ENCODE data around the gene CACNA2D1.

GRCh38 chr7:82330706-82331215 is 112.8 kb downstream of the CACNA2D1 start:
- TF ChIP-seq, protein P1, sequence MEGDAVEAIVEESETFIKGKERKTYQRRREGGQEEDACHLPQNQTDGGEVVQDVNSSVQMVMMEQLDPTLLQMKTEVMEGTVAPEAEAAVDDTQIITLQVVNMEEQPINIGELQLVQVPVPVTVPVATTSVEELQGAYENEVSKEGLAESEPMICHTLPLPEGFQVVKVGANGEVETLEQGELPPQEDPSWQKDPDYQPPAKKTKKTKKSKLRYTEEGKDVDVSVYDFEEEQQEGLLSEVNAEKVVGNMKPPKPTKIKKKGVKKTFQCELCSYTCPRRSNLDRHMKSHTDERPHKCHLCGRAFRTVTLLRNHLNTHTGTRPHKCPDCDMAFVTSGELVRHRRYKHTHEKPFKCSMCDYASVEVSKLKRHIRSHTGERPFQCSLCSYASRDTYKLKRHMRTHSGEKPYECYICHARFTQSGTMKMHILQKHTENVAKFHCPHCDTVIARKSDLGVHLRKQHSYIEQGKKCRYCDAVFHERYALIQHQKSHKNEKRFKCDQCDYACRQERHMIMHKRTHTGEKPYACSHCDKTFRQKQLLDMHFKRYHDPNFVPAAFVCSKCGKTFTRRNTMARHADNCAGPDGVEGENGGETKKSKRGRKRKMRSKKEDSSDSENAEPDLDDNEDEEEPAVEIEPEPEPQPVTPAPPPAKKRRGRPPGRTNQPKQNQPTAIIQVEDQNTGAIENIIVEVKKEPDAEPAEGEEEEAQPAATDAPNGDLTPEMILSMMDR (IDR thresholded peaks at IDR 0.05), result no peak
- no peak for TF ChIP-seq POLR2A (IDR thresholded peaks at IDR 0.05)
